ENCODE measurements around the gene APMAP.

The APMAP gene

GRCh38 chr20:25031241-25031640, 38.7 kb upstream of the APMAP start:
- Mint-ChIP-seq H3K9me3 (no peaks in the 10 kb centered on the region), H3K4me1 (peaks cover 51% of the 10 kb centered on the region), H3K27me3 (no peaks in the 10 kb centered on the region), H3K27ac (no peak overlapping the region), H3K4me3 (no peak overlapping the region), H3K36me3 (peaks cover 22% of the 10 kb centered on the region)
- ATAC-seq: no peak

DNA sequence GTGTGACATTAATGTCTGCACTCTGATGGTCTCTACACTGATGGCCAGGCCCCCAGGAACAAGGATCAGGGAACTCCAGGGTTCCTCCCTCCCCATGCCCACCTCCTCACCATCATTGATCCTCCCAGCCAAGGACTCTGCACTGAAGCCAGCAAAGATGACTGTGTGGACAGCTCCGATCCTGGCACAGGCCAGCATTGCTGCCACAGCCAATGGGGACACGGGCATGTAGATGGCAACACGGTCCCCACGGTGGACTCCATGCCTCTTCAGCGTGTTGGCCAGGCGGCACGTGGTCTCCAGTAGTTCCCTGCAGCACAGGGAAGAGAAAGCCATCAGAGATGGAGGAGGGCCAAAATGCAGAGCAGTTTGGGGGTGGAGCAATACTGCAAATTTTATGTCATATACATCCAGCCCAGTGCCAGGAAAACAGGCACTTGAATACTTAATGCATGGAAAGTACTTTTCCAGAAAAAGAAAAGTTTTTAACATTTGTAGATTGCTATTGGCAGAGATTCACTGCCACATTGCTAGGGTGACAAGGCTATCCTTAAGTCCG, 38.2 kb upstream of the APMAP start:
- Mint-ChIP-seq H3K27me3 (no peaks in the 10 kb centered on the region), H3K4me1 (peaks cover 45% of the 10 kb centered on the region), H3K9me3 (no peaks in the 10 kb centered on the region), H3K27ac (no peak overlapping the region), H3K36me3 (peaks cover 22% of the 10 kb centered on the region), H3K4me3 (no peak overlapping the region)
- no peak for ATAC-seq

DNA sequence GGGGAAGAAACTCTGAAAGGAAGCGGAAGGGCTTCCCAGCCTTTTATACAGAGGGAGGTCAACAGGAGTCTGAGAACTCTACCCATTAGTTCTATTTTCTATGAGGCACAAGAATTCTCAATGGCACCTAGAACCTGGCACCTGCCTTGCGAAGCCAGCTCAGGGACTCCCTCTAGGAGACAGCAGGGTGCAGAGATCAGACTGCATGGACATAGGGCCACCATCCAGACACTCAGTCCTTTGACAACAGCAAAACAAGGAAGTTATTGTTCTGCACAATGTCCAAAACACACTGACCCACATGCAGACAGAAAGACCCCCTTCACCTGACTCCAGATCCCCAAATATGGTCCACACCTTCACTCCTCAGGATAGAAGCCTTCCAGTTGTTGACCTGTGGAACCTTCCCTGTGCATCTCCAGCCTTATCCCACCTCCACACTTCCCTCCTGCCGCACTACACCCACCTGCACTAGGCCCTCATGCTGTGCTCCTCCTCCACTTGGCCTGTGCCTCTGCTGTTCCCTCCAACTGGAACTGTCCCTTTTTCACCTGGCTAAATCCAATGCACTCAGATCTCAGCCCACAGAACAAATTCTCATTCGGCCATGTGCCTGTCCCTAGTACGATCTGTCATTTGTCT, 37.6 kb upstream of the APMAP start:
- H3K9me3 Mint-ChIP-seq: no peaks in the 10 kb centered on the region
- H3K36me3 Mint-ChIP-seq: peaks cover 22% of the 10 kb centered on the region
- H3K4me1 Mint-ChIP-seq: peaks cover 39% of the 10 kb centered on the region
- no peak overlapping the region for H3K27ac Mint-ChIP-seq
- H3K4me3 Mint-ChIP-seq: no peak overlapping the region
- no peaks in the 10 kb centered on the region for H3K27me3 Mint-ChIP-seq
- ATAC-seq: no peak

GRCh38 chr20:25025986-25026605, 33.5 kb upstream of the APMAP start:
- Mint-ChIP-seq H3K27me3 (no peaks in the 10 kb centered on the region), H3K27ac (no peak overlapping the region), H3K4me1 (peaks cover 27% of the 10 kb centered on the region), H3K9me3 (no peaks in the 10 kb centered on the region), H3K4me3 (no peak overlapping the region), H3K36me3 (peaks cover 39% of the 10 kb centered on the region)
- ATAC-seq: no peak

- peaks cover 21% of the 10 kb centered on the region for H3K4me1 Mint-ChIP-seq
- no peak overlapping the region for H3K27ac Mint-ChIP-seq
- H3K9me3 Mint-ChIP-seq: no peaks in the 10 kb centered on the region
- ATAC-seq: no peak
- no peak overlapping the region for H3K4me3 Mint-ChIP-seq
- H3K36me3 Mint-ChIP-seq: peaks cover 39% of the 10 kb centered on the region
- H3K27me3 Mint-ChIP-seq: no peaks in the 10 kb centered on the region
These were observed 32.7 kb upstream of the APMAP start for GRCh38 chr20:25025091-25025861.

GRCh38 chr20:25024171-25024570, 31.6 kb upstream of the APMAP start:
- ATAC-seq: no peak
- no peaks in the 10 kb centered on the region for H3K9me3 Mint-ChIP-seq
- no peak overlapping the region for H3K27ac Mint-ChIP-seq
- no peaks in the 10 kb centered on the region for H3K27me3 Mint-ChIP-seq
- H3K4me3 Mint-ChIP-seq: no peak overlapping the region
- H3K4me1 Mint-ChIP-seq: peaks cover 12% of the 10 kb centered on the region
- H3K36me3 Mint-ChIP-seq: peaks cover 34% of the 10 kb centered on the region

DNA sequence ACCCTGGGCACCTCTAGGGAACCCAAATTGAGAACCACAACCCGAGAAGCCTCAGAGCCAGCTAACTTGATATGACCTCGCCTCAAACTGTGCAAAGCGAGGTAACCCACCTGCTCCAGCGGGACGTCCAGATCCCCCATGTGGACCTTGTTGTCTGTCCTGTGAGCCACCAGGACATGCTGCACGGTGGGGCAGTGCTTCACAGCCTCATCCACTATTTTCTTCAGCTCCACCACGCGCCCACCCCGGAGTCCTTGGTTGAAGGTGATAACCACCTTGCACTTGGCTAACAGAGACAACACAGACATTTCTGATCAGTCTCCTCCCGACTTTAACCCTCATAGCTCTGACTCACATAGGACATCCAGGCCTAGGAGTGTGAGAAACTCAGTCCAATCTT, 30.8 kb upstream of the APMAP start:
- Mint-ChIP-seq H3K4me1 (peaks cover 8% of the 10 kb centered on the region), H3K36me3 (peaks cover 34% of the 10 kb centered on the region), H3K9me3 (no peaks in the 10 kb centered on the region), H3K27me3 (no peaks in the 10 kb centered on the region), H3K27ac (peak overlapping the region; percentile 49), H3K4me3 (no peak overlapping the region)
- ATAC-seq: no peak

- peaks cover 37% of the 10 kb centered on the region for H3K36me3 Mint-ChIP-seq
- peaks cover 9% of the 10 kb centered on the region for H3K4me1 Mint-ChIP-seq
- no peak overlapping the region for H3K4me3 Mint-ChIP-seq
- no peak for ATAC-seq
- H3K27ac Mint-ChIP-seq: no peak overlapping the region
- no peaks in the 10 kb centered on the region for H3K9me3 Mint-ChIP-seq
- no peaks in the 10 kb centered on the region for H3K27me3 Mint-ChIP-seq
These were observed 30.1 kb upstream of the APMAP start for GRCh38 chr20:25022680-25023079.

DNA sequence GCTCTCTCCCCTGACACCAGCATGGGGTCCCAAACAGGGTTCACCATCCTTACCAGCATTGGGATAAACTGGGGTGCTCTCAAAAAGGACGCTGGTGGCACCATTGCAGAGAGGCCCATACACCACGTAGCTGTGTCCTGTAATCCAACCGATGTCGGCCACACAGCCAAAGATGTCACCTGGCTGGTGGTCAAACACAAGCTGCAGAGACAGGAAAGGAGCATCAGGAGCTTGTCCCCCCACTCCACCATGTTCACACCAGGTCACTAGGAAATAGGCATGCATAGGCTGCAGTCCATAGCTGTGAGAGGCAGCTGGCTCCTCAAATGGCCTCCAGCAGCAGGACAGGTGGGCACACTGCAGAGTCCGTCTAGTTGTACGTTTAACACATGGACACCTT, 28.8 kb upstream of the APMAP start:
- peaks cover 14% of the 10 kb centered on the region for H3K4me1 Mint-ChIP-seq
- peaks cover 33% of the 10 kb centered on the region for H3K36me3 Mint-ChIP-seq
- no peaks in the 10 kb centered on the region for H3K9me3 Mint-ChIP-seq
- H3K27ac Mint-ChIP-seq: no peak overlapping the region
- no peaks in the 10 kb centered on the region for H3K27me3 Mint-ChIP-seq
- no peak for ATAC-seq
- no peak overlapping the region for H3K4me3 Mint-ChIP-seq

DNA sequence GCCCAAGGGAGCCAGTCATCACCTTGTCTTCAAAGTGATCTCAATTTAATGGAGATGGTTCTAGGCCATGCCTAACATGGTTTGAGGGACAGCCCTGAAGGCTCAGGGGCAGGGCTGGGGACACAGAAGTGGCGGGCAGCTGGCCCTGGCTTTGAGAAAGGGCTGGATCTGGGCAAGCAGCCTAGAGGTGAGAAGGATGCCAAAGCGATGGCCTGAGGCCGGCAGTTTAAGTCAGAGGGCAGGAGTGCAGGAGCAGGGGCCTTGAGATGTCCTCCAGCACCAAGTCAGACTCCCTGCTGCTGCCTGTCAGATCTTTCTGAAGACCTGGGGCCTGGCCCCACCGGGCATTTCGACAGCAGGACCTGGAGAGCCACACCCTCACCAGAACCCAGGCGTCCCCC, 28.4 kb upstream of the APMAP start:
- no peak overlapping the region for H3K27ac Mint-ChIP-seq
- no peak for ATAC-seq
- no peaks in the 10 kb centered on the region for H3K27me3 Mint-ChIP-seq
- peaks cover 18% of the 10 kb centered on the region for H3K4me1 Mint-ChIP-seq
- H3K4me3 Mint-ChIP-seq: no peak overlapping the region
- peaks cover 33% of the 10 kb centered on the region for H3K36me3 Mint-ChIP-seq
- no peaks in the 10 kb centered on the region for H3K9me3 Mint-ChIP-seq

DNA sequence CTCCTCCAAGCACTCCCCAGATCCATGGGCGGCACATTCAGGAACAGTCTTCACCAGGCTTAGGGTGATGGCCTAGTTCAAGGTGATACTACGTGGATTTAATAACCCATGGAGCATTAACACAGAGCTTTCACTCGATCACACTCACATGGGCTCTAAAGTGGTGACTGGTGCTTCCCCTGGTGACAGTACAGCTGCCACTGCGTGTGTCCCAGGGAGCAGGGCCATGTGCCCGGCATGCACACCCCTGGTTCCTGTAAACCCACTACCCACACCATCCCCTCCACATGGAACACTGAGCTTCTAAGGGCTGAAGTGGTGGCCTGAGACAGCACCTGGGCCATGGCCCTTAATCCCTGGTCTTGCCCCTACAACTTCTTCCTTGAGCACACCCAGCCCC, 27.8 kb upstream of the APMAP start:
- no peak for ATAC-seq
- Mint-ChIP-seq H3K4me1 (peaks cover 21% of the 10 kb centered on the region), H3K27ac (no peak overlapping the region), H3K27me3 (no peaks in the 10 kb centered on the region), H3K4me3 (no peak overlapping the region), H3K36me3 (peaks cover 33% of the 10 kb centered on the region), H3K9me3 (no peaks in the 10 kb centered on the region)

DNA sequence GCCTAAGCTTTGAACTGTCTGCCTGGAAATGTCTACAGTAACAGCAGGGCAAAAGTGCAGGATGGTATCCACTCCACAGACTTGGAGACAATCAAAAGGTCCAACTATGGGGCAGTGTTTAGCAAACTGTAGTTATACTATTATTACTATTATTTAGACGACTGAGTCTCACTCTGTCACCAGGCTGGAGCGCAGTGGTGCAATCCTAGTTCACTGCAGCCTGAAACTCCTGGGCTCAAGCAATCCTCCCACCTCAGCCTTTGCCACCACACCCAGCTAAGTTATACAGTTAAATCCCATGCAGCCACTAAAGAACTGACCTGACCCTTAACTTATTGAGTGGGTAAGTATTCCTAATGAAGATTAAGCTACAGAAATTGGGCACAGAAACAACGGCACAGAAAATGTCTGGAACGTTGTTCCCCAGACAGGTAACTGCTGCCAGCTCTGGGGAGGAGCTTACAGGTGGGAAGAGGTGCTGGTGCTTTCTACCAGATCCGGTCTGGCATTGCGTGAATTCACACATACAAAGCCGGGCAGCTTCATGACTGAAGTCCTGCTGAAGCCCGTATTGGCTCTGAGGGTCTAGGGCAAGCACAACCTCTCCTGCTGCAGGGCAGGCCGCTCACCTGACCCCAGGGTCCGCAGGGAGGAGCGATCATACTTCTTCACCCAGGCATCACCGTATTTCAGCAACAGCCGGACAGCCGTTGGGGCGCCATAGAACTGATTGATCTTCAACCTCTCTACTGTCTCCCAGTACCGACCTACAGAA, 27.0 kb upstream of the APMAP start:
- ATAC-seq: no peak
- H3K27me3 Mint-ChIP-seq: no peaks in the 10 kb centered on the region
- peaks cover 21% of the 10 kb centered on the region for H3K4me1 Mint-ChIP-seq
- H3K27ac Mint-ChIP-seq: no peak overlapping the region
- H3K4me3 Mint-ChIP-seq: no peak overlapping the region
- H3K9me3 Mint-ChIP-seq: no peaks in the 10 kb centered on the region
- peaks cover 33% of the 10 kb centered on the region for H3K36me3 Mint-ChIP-seq

DNA sequence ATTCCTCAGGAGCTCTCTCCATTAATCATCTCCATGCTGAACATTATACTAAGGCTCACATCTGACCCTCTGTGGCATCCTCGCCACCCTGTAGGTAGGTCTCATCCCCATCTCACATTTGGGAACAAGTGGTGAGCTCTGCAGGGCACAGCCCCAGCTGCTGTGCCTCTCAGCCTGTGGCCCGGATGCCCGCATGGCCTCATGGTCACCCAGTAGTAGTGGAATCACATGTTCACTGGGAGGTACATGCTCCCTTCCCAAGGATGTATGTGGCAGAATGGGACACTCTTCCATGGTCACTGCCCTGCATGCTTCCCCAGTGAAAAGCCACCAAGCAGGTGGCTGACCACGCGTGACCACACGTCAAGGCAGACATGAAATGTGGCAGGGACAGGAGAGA, 26.3 kb upstream of the APMAP start:
- H3K36me3 Mint-ChIP-seq: peaks cover 33% of the 10 kb centered on the region
- H3K27me3 Mint-ChIP-seq: no peaks in the 10 kb centered on the region
- no peak for ATAC-seq
- no peaks in the 10 kb centered on the region for H3K9me3 Mint-ChIP-seq
- H3K27ac Mint-ChIP-seq: no peak overlapping the region
- H3K4me1 Mint-ChIP-seq: peaks cover 21% of the 10 kb centered on the region
- H3K4me3 Mint-ChIP-seq: no peak overlapping the region

DNA sequence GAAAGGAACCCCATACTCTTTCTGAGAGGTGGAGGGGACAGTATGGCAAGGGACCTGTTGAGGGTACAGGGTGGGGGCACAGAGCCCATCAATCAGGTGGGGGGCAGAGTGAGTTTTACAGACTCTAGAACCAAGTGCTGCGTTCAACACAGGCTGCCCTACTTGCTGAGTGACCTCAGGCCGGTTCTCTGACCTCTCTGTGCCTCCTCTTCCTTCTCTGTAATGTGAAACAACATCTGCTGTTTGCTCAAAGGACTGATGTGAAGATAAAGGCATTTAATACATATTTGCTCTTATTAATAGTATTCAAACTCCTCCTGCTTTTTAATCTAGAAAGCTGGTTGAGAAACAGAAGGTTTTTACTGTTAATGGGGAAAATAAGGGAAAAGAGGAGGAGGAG, 25.9 kb upstream of the APMAP start:
- Mint-ChIP-seq H3K27me3 (no peaks in the 10 kb centered on the region), H3K4me1 (peaks cover 21% of the 10 kb centered on the region), H3K9me3 (no peaks in the 10 kb centered on the region), H3K36me3 (peaks cover 29% of the 10 kb centered on the region), H3K4me3 (no peak overlapping the region), H3K27ac (no peak overlapping the region)
- no peak for ATAC-seq

DNA sequence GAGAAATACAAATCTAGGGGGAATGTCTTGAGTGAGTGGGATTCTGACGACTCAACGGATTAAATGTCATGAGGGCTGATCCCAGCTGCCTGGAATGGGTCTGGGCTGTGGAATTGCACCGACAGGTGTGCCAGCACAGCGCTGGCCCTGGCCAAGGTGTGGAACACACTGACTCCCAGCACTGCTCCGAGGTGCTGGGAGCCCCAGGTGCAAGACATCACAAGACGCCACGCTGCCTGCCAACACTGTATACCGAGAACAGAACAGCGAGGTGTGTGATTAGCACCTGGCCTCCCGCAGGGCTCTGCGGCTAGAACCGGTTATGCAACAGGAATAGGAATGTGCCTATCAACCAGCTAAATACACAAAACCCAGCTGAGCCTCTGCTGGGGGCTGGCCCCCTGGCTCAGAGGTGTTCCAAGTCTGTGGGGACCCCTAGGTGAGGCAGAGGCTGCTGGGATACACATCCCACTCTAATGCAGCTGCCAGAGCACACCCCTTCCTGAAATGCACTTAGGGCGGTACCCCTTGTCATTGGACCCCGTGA, 24.8 kb upstream of the APMAP start:
- Mint-ChIP-seq H3K27me3 (no peaks in the 10 kb centered on the region), H3K4me3 (no peak overlapping the region), H3K4me1 (peaks cover 21% of the 10 kb centered on the region), H3K36me3 (peaks cover 24% of the 10 kb centered on the region), H3K9me3 (no peaks in the 10 kb centered on the region), H3K27ac (no peak overlapping the region)
- no peak for ATAC-seq

All from stimulated activated memory B cell treated with anti-CD40 and anti-IgM and Interleukin-4, amounts not matched to agents 10 μg/mL and 1 μg/mL and 100 μg/mL, for 72 hours (primary cell).